Measurements from ENCODE around the gene IL16.

Gene IL16

DNA sequence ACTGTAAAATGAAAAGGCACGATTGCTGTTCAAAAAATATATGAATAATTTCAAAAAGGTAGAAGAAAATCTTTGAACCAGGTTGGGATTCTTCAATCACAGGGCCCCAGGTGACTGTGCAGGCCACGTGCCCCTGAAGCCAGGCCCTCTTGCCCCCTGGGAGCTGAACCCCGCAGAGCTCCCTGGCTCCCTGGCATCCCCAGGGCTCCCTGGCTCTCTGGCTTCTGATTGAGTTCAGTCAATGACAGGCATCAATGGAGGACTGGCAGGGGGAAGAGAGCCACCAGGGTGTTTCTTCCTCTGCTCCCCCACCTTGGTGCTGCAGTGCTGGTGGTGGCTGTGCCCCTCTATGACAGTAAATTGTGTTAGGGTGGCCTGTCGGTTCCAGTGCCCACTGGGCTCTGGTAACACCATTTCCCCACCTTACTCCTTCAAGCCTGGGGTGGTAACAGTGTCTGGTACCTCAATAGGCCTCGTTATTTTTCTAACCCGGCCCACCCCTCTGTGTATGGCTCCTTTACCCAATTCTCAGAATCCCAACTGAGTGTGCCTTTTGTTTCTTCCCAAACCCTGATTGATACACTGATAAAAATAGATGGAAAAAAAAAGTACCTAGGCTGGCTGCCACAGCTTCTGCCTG is 64.6 kb downstream of the IL16 start:
- TF ChIP-seq, protein P1, sequence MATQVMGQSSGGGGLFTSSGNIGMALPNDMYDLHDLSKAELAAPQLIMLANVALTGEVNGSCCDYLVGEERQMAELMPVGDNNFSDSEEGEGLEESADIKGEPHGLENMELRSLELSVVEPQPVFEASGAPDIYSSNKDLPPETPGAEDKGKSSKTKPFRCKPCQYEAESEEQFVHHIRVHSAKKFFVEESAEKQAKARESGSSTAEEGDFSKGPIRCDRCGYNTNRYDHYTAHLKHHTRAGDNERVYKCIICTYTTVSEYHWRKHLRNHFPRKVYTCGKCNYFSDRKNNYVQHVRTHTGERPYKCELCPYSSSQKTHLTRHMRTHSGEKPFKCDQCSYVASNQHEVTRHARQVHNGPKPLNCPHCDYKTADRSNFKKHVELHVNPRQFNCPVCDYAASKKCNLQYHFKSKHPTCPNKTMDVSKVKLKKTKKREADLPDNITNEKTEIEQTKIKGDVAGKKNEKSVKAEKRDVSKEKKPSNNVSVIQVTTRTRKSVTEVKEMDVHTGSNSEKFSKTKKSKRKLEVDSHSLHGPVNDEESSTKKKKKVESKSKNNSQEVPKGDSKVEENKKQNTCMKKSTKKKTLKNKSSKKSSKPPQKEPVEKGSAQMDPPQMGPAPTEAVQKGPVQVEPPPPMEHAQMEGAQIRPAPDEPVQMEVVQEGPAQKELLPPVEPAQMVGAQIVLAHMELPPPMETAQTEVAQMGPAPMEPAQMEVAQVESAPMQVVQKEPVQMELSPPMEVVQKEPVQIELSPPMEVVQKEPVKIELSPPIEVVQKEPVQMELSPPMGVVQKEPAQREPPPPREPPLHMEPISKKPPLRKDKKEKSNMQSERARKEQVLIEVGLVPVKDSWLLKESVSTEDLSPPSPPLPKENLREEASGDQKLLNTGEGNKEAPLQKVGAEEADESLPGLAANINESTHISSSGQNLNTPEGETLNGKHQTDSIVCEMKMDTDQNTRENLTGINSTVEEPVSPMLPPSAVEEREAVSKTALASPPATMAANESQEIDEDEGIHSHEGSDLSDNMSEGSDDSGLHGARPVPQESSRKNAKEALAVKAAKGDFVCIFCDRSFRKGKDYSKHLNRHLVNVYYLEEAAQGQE (IDR thresholded peaks at IDR 0.05; ENCODE audit: insufficient read depth in 1 of 2, low read depth in 2 of 2, low read length in 2 of 2) = no peak
- no peak for TF ChIP-seq FOXP2 (optimal IDR thresholded peaks at IDR 0.05; ENCODE audit: borderline replicate concordance, extremely low read depth, extremely low read length, insufficient read depth)
- TF ChIP-seq SIN3A (IDR thresholded peaks at IDR 0.05; ENCODE audit: borderline replicate concordance, insufficient read depth, low read length) = no peak
- no peak for TF ChIP-seq POLR2AphosphoS5 (IDR thresholded peaks at IDR 0.05; ENCODE audit: low read depth, low read length)
- no peak for TF ChIP-seq TAF1 (IDR thresholded peaks at IDR 0.05; ENCODE audit: borderline replicate concordance, insufficient read depth, low read length)

GRCh38 chr15:81263477-81263876 is 66.8 kb downstream of the IL16 start:
- TF ChIP-seq FOXP2 (optimal IDR thresholded peaks at IDR 0.05; ENCODE audit: borderline replicate concordance, extremely low read depth, extremely low read length, insufficient read depth) (no peak), SIN3A (IDR thresholded peaks at IDR 0.05; ENCODE audit: borderline replicate concordance, insufficient read depth, low read length) (no peak), POLR2AphosphoS5 (IDR thresholded peaks at IDR 0.05; ENCODE audit: low read depth, low read length) (no peak), TAF1 (IDR thresholded peaks at IDR 0.05; ENCODE audit: borderline replicate concordance, insufficient read depth, low read length) (no peak)
- TF ChIP-seq, protein P1 (IDR thresholded peaks at IDR 0.05; ENCODE audit: insufficient read depth in 1 of 2, low read depth in 2 of 2, low read length in 2 of 2) = no peak

- TF ChIP-seq, protein P1 (IDR thresholded peaks at IDR 0.05; ENCODE audit: insufficient read depth in 1 of 2, low read depth in 2 of 2, low read length in 2 of 2) = no peak
- no peak for TF ChIP-seq FOXP2 (optimal IDR thresholded peaks at IDR 0.05; ENCODE audit: borderline replicate concordance, extremely low read depth, extremely low read length, insufficient read depth)
- no peak for TF ChIP-seq TAF1 (IDR thresholded peaks at IDR 0.05; ENCODE audit: borderline replicate concordance, insufficient read depth, low read length)
- TF ChIP-seq SIN3A (IDR thresholded peaks at IDR 0.05; ENCODE audit: borderline replicate concordance, insufficient read depth, low read length) = no peak
- TF ChIP-seq POLR2AphosphoS5 (IDR thresholded peaks at IDR 0.05; ENCODE audit: low read depth, low read length) = no peak
Observed at GRCh38 chr15:81264072-81264857, 67.6 kb downstream of the IL16 start.

- TF ChIP-seq TAF1 (IDR thresholded peaks at IDR 0.05; ENCODE audit: borderline replicate concordance, insufficient read depth, low read length) (no peak), SIN3A (IDR thresholded peaks at IDR 0.05; ENCODE audit: borderline replicate concordance, insufficient read depth, low read length) (no peak), FOXP2 (optimal IDR thresholded peaks at IDR 0.05; ENCODE audit: borderline replicate concordance, extremely low read depth, extremely low read length, insufficient read depth) (no peak), POLR2AphosphoS5 (IDR thresholded peaks at IDR 0.05; ENCODE audit: low read depth, low read length) (no peak)
- TF ChIP-seq, protein P1 (IDR thresholded peaks at IDR 0.05; ENCODE audit: insufficient read depth in 1 of 2, low read depth in 2 of 2, low read length in 2 of 2) = no peak
Observed at GRCh38 chr15:81265256-81265943, 68.7 kb downstream of the IL16 start.
